Endothelial cell of umbilical vein (primary cell): ENCODE results near the gene OLFML2A. TPM values are rescaled to one million over a fixed set of nuclear protein-coding genes. Genes with fewer than 3 reads are reported as not detected.

Experiments used
- BruUV-seq: library from RNA; stranded (reverse); fragments of 400-500 nt; replicated peaks from 2 replicates; lab custom pipeline; 2021; lab: Mats Ljungman, UMichigan
- CTCF ChIA-PET: fragments of 300-600, 350-600 bp; sonication (Branson Sonifier 250); formaldehyde crosslinking; loops from one replicate; lab custom pipeline; 2021; ENCODE audit warnings: antibody characterized with exemption, inconsistent platforms; lab: Charles Lee
- POLR2A ChIA-PET: fragments of 300-600, 350-600 bp; sonication (Branson Sonifier 250); formaldehyde crosslinking; loops from one replicate; lab custom pipeline; 2021; ENCODE audit warnings: antibody characterized with exemption, inconsistent platforms; lab: Charles Lee
- DNase-seq: peaks from one replicate; pipeline ENCODE4 v3.0.0-alpha.2; 2011; ENCODE audit warnings: low read depth, low spot score
- FAIRE-seq: peaks from 2 replicates; lab custom pipeline; 2011; peaks lifted over from hg19 to GRCh38; lab: Jason Lieb, UNC
- H2AFZ ChIP-seq: 2 replicates; pipeline ENCODE4 v1.6.0; 2012; ENCODE audit warnings: low read depth, low read length, control low read depth, inconsistent platforms
- H3K27ac ChIP-seq: 2 replicates; pipeline ENCODE4 v1.5.1; 2011; ENCODE audit warnings: low read depth, mild to moderate bottlenecking, control low read depth, low read length, moderate library complexity; ENCODE audit not compliant: insufficient read depth
- H3K27me3 ChIP-seq, 2 experiments: 2 replicates each; pipeline versions ENCODE4 v1.6.0 to v1.6.1; 2011; ENCODE audit warnings: low read length in 2 of 2, mixed read lengths in 1 of 2; ENCODE audit not compliant: control insufficient read depth in 2 of 2, insufficient read depth in 2 of 2
- H3K36me3 ChIP-seq, 2 experiments: 2 replicates in 1 of 2; 3 replicates in 1 of 2; pipeline ENCODE4 v1.5.1; 2011; ENCODE audit warnings: low read length in 2 of 2, mild to moderate bottlenecking in 1 of 2, moderate library complexity in 1 of 2; ENCODE audit not compliant: control insufficient read depth in 2 of 2, insufficient read depth in 2 of 2; ENCODE audit errors: extremely low read depth in 1 of 2
- H3K4me1 ChIP-seq: 3 replicates; pipeline ENCODE4 v1.5.1; 2011; ENCODE audit warnings: mild to moderate bottlenecking, low read length; ENCODE audit not compliant: control insufficient read depth, insufficient read depth; ENCODE audit errors: extremely low read depth
- H3K4me2 ChIP-seq: 2 replicates; pipeline ENCODE4 v1.6.1; 2011; ENCODE audit warnings: low read length, control low read depth, mixed read lengths; ENCODE audit not compliant: insufficient read depth
- H3K4me3 ChIP-seq, 3 experiments: fragments of 200-600 bp in 1 of 3; sonication (generic), shearing (Covaris generic) in 1 of 3; replicated peaks in 1 of 3; 2 replicates each; pipeline ENCODE4 v1.5.1; 2011 to 2016; ENCODE audit warnings: control low read depth in 3 of 3, low read length in 3 of 3, mild to moderate bottlenecking in 2 of 3, inconsistent platforms in 1 of 3, low read depth in 1 of 3, moderate library complexity in 1 of 3; ENCODE audit not compliant: insufficient read depth in 1 of 3
- H3K79me2 ChIP-seq: 2 replicates; pipeline ENCODE4 v1.6.0; 2012; ENCODE audit warnings: low read length, inconsistent platforms; ENCODE audit not compliant: control insufficient read depth, insufficient read depth
- H3K9ac ChIP-seq: replicated peaks from 2 replicates; pipeline ENCODE3; 2011; ENCODE audit warnings: low read length, control low read depth; ENCODE audit not compliant: insufficient read depth; ENCODE audit errors: extremely low read depth
- H3K9me1 ChIP-seq: replicated peaks from 3 replicates; pipeline ENCODE4 v1.6.0; 2011; ENCODE audit warnings: mild to moderate bottlenecking, low read length; ENCODE audit not compliant: control insufficient read depth, insufficient read depth; ENCODE audit errors: extremely low read depth
- H3K9me3 ChIP-seq: replicated peaks from 2 replicates; pipeline ENCODE4 v1.5.1; 2012; ENCODE audit warnings: low read length, inconsistent platforms; ENCODE audit not compliant: control insufficient read depth, insufficient read depth
- H4K20me1 ChIP-seq: replicated peaks from 2 replicates; pipeline ENCODE3; 2011; ENCODE audit warnings: mild to moderate bottlenecking, low read length; ENCODE audit not compliant: control insufficient read depth, insufficient read depth; ENCODE audit errors: extremely low read depth
- CTCF ChIP-seq, 2 donors: IDR thresholded peaks; 1 replicate in 1 of 2; 2 replicates in 1 of 2; pipeline ENCODE4 v1.5.1; 2011; ENCODE audit warnings: low read length in 2 of 2, mild to moderate bottlenecking in 2 of 2, moderate library complexity in 2 of 2, control low read depth in 1 of 2, inconsistent platforms in 1 of 2, low read depth in 1 of 2; ENCODE audit not compliant: insufficient read depth in 1 of 2; ENCODE audit errors: extremely low read depth in 1 of 2
- EZH2 ChIP-seq: IDR thresholded peaks from 2 replicates; pipeline ENCODE4 v1.6.1; 2012; ENCODE audit warnings: borderline replicate concordance, low read depth, mild to moderate bottlenecking, moderate library complexity, low read length, inconsistent platforms; ENCODE audit not compliant: severe bottlenecking
- FOS ChIP-seq: IDR thresholded peaks from 2 replicates; pipeline ENCODE4 v1.6.1; 2011; ENCODE audit warnings: mild to moderate bottlenecking, low read length, moderate library complexity, borderline replicate concordance; ENCODE audit not compliant: insufficient read depth
- GATA2 ChIP-seq: IDR thresholded peaks from 2 replicates; pipeline ENCODE4 v1.7.0; 2011; ENCODE audit warnings: low read depth, mild to moderate bottlenecking, moderate library complexity, mixed read lengths, low read length; ENCODE audit not compliant: insufficient read length, insufficient read depth
- JUN ChIP-seq: IDR thresholded peaks from 2 replicates; pipeline ENCODE4 v1.6.1; 2011; ENCODE audit warnings: borderline replicate concordance, low read depth; ENCODE audit not compliant: insufficient read length, insufficient read depth
- MAX ChIP-seq: IDR thresholded peaks from 2 replicates; pipeline ENCODE4 v1.6.1; 2011; ENCODE audit not compliant: insufficient read depth, insufficient read length
- MYC ChIP-seq: IDR thresholded peaks from one replicate; pipeline ENCODE4 v1.6.1; 2011; ENCODE audit warnings: mild to moderate bottlenecking, low read depth, low read length
- POLR2A ChIP-seq: IDR thresholded peaks from 2 replicates; pipeline ENCODE4 v1.6.1; 2012; ENCODE audit warnings: low read depth, mild to moderate bottlenecking, control low read depth, low read length
- POLR2AphosphoS5 ChIP-seq: IDR thresholded peaks from 2 replicates; pipeline ENCODE4 v1.6.1; 2012; ENCODE audit warnings: low read depth, mild to moderate bottlenecking, control low read depth, low read length, moderate library complexity; ENCODE audit not compliant: insufficient read depth
- dilution Hi-C: fragments of 300-500 bp; cut with MboI; formaldehyde crosslinking; loops from one replicate; pipeline ENCODE4 v1.15.0; 2019; ENCODE audit warnings: low sequenced_read_pairs; ENCODE audit not compliant: extremely low pct_ligation_motif_present
- intact Hi-C: fragments of 100-400 bp; cut with micrococcal nuclease; formaldehyde crosslinking; loops from one replicate; pipeline ENCODE4 v1.10.0; 2022
- polyA plus RNA-seq, 4 experiments: library from polyadenylated mRNA; depleted of rRNA in 3 of 4; stranded (reverse) in 3 of 4; unstranded in 1 of 4; fragments of >200 nt; gene quantifications; 2 replicates each; pipeline versions ENCODE4 v1.2.1 to v1.2.3, GENCODE V29; 2011 to 2012; ENCODE audit warnings: missing spikeins in 1 of 4
- total RNA-seq: library from RNA; stranded (reverse); gene quantifications from 2 replicates; pipeline ENCODE4 v1.2.3, GENCODE V29; 2021

OLFML2A gene
- total and polyA plus RNA-seq, 2 donors (not counting 3 experiments of a cell fraction or from before 2014, with no cell fraction given) = 0.92 to 1.1 TPM

GRCh38 chr9:124859803-124860581, 83.1 kb downstream of the OLFML2A start:
- H3K36me3 ChIP-seq = peaks cover 18 to 39% of the 10 kb centered on the region in 2 experiments
- intact Hi-C loops = loop anchor here (5.0 kb wide), 2 partner anchors 332 to 382 kb away; partner anchors contain the start of gene HSPA5
- H4K20me1 ChIP-seq = peaks cover 8% of the 10 kb centered on the region
- no peak overlapping the region for H3K27ac ChIP-seq
- dilution Hi-C loops = no loop called here
- peak; percentile 33 for FAIRE-seq
- peaks cover 34% of the 10 kb centered on the region for H3K79me2 ChIP-seq
- H3K9me1 ChIP-seq = no peaks in the 10 kb centered on the region
- no peaks in the 10 kb centered on the region for H3K27me3 ChIP-seq
- H2AFZ ChIP-seq = no peak overlapping the region
- POLR2A ChIA-PET = interaction anchor here (0.5 to 1.8 kb wide), 2 partner anchors 85 to 381 kb away, joined by 3 to 4 read pairs; partner anchors contain the start of gene HSPA5
- peaks cover 22% of the 10 kb centered on the region for H3K4me1 ChIP-seq
- TF ChIP-seq EZH2 = no peak
- no peak for TF ChIP-seq MAX
- no peak for TF ChIP-seq POLR2A
- no peak for TF ChIP-seq POLR2AphosphoS5
- no peak for TF ChIP-seq GATA2
- TF ChIP-seq JUN = no peak
- no peak for TF ChIP-seq CTCF (IDR thresholded peaks at IDR 0.05; ENCODE audit: extremely low read depth in 1 of 2, insufficient read depth in 1 of 2, low read depth in 1 of 2, low read length in 2 of 2)
- no peak for TF ChIP-seq MYC
- no peak for TF ChIP-seq FOS
- no TSS peak for BruUV-seq
- peak overlapping the region; percentile 99 for H3K4me2 ChIP-seq
- H3K9ac ChIP-seq = peak overlapping the region; percentile 82
- H3K9me3 ChIP-seq = no peaks in the 10 kb centered on the region
- DNase-seq = no peak
- CTCF ChIA-PET = interaction anchor here (1.1 to 15.1 kb wide), 6 partner anchors 7 to 283 kb away, joined by 4 to 967 read pairs (median 18); partner anchors contain the start of genes NR6A1, OLFML2A, SCAI and WDR38
- H3K4me3 ChIP-seq = peak overlapping the region; percentile 64 to 66 (median 64)
